ENCODE data around the gene EEF1AKMT2. TPM values are rescaled to one million over a fixed set of nuclear protein-coding genes. Genes with fewer than 3 reads are reported as not detected.

EEF1AKMT2 gene
- 15.3 to 23.7 TPM (median 17.8 TPM) in 5 replicates for total RNA-seq (2022; extraction: Qiagen RNA extraction)

GRCh38 chr10:124791547-124792348 lies at the start of gene EEF1AKMT2:
Gene EEF1AKMT2 (minus strand): TSS chr10:124791887. CDS start chr10:124791833, 54 bp downstream.

GRCh38 chr10:124744102-124745050 lies 47.3 kb downstream of the EEF1AKMT2 start, which contains the start of gene FAM53B:
Gene FAM53B (minus strand): TSS chr10:124744378. CDS start chr10:124706713, 37,665 bp downstream.

Other genes with a start within 250 kb of the EEF1AKMT2 start
- 9.8 to 13.0 TPM (median 12.5 TPM) in 5 replicates for gene FAM53B, start 47.5 kb downstream of the EEF1AKMT2 start, total RNA-seq (2022; extraction: Qiagen RNA extraction)
- gene ABRAXAS2, start 9.9 kb upstream of the EEF1AKMT2 start, total RNA-seq (2022; extraction: Qiagen RNA extraction): 13.8 to 17.9 TPM (median 14.9 TPM) in 5 replicates
- 7.2 to 10.3 TPM (median 9.0 TPM) in 5 replicates for gene ZRANB1, start 150.2 kb upstream of the EEF1AKMT2 start, total RNA-seq (2022; extraction: Qiagen RNA extraction)